GM12878 (cell line): ENCODE results near the gene RABL6. TPM values are rescaled to one million over a fixed set of nuclear protein-coding genes. Genes with fewer than 3 reads are reported as not detected.

Source experiments
- ATAC-seq: fragments of 200-7000 bp; cut with Tn5 transposase; 3 replicates; pipeline ENCODE4 v1.9.1; 2020; ENCODE audit warnings: mild to moderate bottlenecking, moderate library complexity
- BruUV-seq: library from RNA; stranded (reverse); fragments of 400-500 nt; replicated peaks from 2 replicates; lab custom pipeline; 2021; lab: Mats Ljungman, UMichigan
- CTCF ChIA-PET: fragments of 300-600 bp; sonication (Branson Sonifier 250); formaldehyde crosslinking; extraction: SDS; loops from one replicate; lab custom pipeline; 2021; ENCODE audit warnings: inconsistent platforms; lab: Yijun Ruan, JAX
- POLR2A ChIA-PET: fragments of 350-600 bp; formaldehyde crosslinking; extraction: SDS; loops from one replicate; lab custom pipeline; 2021; ENCODE audit warnings: inconsistent platforms; lab: Charles Lee
- RAD21 ChIA-PET: fragments of 300-600 bp; sonication (Branson Sonifier 250); formaldehyde crosslinking; loops from one replicate; lab custom pipeline; 2023; ENCODE audit warnings: antibody characterized with exemption; ENCODE audit not compliant: unreplicated experiment; lab: Charles Lee
- SMC1A ChIA-PET: fragments of 300-600 bp; sonication (Branson Sonifier 250); formaldehyde crosslinking; loops from one replicate; lab custom pipeline; 2023; ENCODE audit not compliant: unreplicated experiment, uncharacterized antibody; lab: Charles Lee
- DNase-seq: peaks from one replicate; pipeline ENCODE4 v3.0.0-alpha.2; 2011; ENCODE audit warnings: low read depth, low spot score
- FAIRE-seq: peaks from 3 replicates; lab custom pipeline; 2011; peaks lifted over from hg19 to GRCh38; lab: Jason Lieb, UNC
- H2AFZ ChIP-seq: 2 replicates; pipeline ENCODE4 v1.6.0; 2011; ENCODE audit warnings: low read depth, low read length, control low read depth; ENCODE audit not compliant: control insufficient read depth
- H3K27ac ChIP-seq: 2 replicates; pipeline ENCODE4 v1.5.1; 2011; ENCODE audit warnings: control low read depth; ENCODE audit not compliant: control insufficient read depth, insufficient read depth
- H3K27me3 ChIP-seq, 2 experiments: replicated peaks in 1 of 2; 2 replicates each; pipeline versions ENCODE4 v1.6.0 to v1.6.1; 2011; ENCODE audit warnings: low read length in 1 of 2; ENCODE audit not compliant: control insufficient read depth in 2 of 2, insufficient read depth in 2 of 2
- H3K36me3 ChIP-seq, 2 experiments: 2 replicates each; pipeline ENCODE4 v1.5.1; 2011; ENCODE audit warnings: low read length in 1 of 2; ENCODE audit not compliant: control insufficient read depth in 2 of 2, insufficient read depth in 2 of 2
- H3K4me1 ChIP-seq: 2 replicates; pipeline ENCODE4 v1.6.1; 2011; ENCODE audit warnings: mild to moderate bottlenecking, low read length, moderate library complexity, mixed read lengths; ENCODE audit not compliant: control insufficient read depth, insufficient read depth
- H3K4me2 ChIP-seq: 2 replicates; pipeline ENCODE4 v1.6.0; 2011; ENCODE audit warnings: control low read depth; ENCODE audit not compliant: control insufficient read depth, insufficient read depth
- H3K4me3 ChIP-seq: fragments of 200-600 bp; sonication (generic); 2 replicates; pipeline ENCODE4 v1.5.1; 2016
- H3K79me2 ChIP-seq: 2 replicates; pipeline ENCODE4 v1.6.0; 2011; ENCODE audit warnings: low read length; ENCODE audit not compliant: control insufficient read depth, insufficient read depth
- H3K9ac ChIP-seq: 2 replicates; pipeline ENCODE4 v1.8.0; 2011; ENCODE audit warnings: low read length, control low read depth, mixed read lengths; ENCODE audit not compliant: control insufficient read depth, insufficient read depth
- H3K9me3 ChIP-seq: replicated peaks from 3 replicates; pipeline ENCODE4 v1.5.1; 2011; ENCODE audit warnings: mild to moderate bottlenecking, low read length; ENCODE audit not compliant: control insufficient read depth, insufficient read depth
- H4K20me1 ChIP-seq: 2 replicates; pipeline ENCODE4 v1.6.0; 2011; ENCODE audit not compliant: control insufficient read depth, insufficient read depth
- ASH2L ChIP-seq: fragments of 300-600, 200-600 bp; sonication (generic); IDR thresholded peaks from 2 replicates; pipeline ENCODE4 v1.6.1; 2017; ENCODE audit warnings: low read depth, mild to moderate bottlenecking, borderline replicate concordance
- BMI1 ChIP-seq: fragments of 450-650 bp; IDR thresholded peaks from 2 replicates; pipeline ENCODE4 v1.6.1; 2016; ENCODE audit warnings: mild to moderate bottlenecking, moderate library complexity, borderline replicate concordance
- BRCA1 ChIP-seq: IDR thresholded peaks from 2 replicates; pipeline ENCODE4 v1.6.1; 2011; ENCODE audit warnings: low read depth, low read length, improper control_type of control experiment
- E4F1 ChIP-seq: fragments of 450-650 bp; IDR thresholded peaks from 2 replicates; pipeline ENCODE4 v1.6.1; 2018; ENCODE audit warnings: borderline replicate concordance, mild to moderate bottlenecking; ENCODE audit not compliant: partially characterized antibody
- ESRRA ChIP-seq: IDR thresholded peaks from 2 replicates; pipeline ENCODE4 v1.6.1; 2012; ENCODE audit warnings: mild to moderate bottlenecking, low read length, improper control_type of control experiment
- HDGF ChIP-seq: fragments of 450-650 bp; IDR thresholded peaks from 2 replicates; pipeline ENCODE4 v1.6.1; 2016; ENCODE audit warnings: antibody characterized with exemption
- IKZF1 ChIP-seq: fragments of 450-650 bp; conservative IDR thresholded peaks from 2 replicates; pipeline ENCODE4 v1.6.1; 2017; ENCODE audit warnings: antibody characterized with exemption, mild to moderate bottlenecking
- JUNB ChIP-seq: IDR thresholded peaks from 2 replicates; pipeline ENCODE4 v1.6.1; 2016; ENCODE audit warnings: antibody characterized with exemption, mild to moderate bottlenecking
- RB1 ChIP-seq: fragments of 450-650 bp; formaldehyde crosslinking; IDR thresholded peaks from 2 replicates; pipeline ENCODE4 v1.6.1; 2017; ENCODE audit warnings: mild to moderate bottlenecking, borderline replicate concordance
- RFX5 ChIP-seq: IDR thresholded peaks from 2 replicates; pipeline ENCODE4 v1.6.1; 2011; ENCODE audit warnings: low read depth, low read length, improper control_type of control experiment
- SMAD5 ChIP-seq: IDR thresholded peaks from 2 replicates; pipeline ENCODE4 v1.6.1; 2016; ENCODE audit warnings: antibody characterized with exemption, low read depth
- TAF1 ChIP-seq: IDR thresholded peaks from 2 replicates; pipeline ENCODE4 v1.6.1; 2011; ENCODE audit warnings: mild to moderate bottlenecking, low read depth, low read length, borderline replicate concordance
- TCF7 ChIP-seq: IDR thresholded peaks from 2 replicates; pipeline ENCODE4 v1.6.1; 2014; ENCODE audit warnings: antibody characterized with exemption, borderline replicate concordance
- YBX1 ChIP-seq: fragments of 450-650 bp; IDR thresholded peaks from 2 replicates; pipeline ENCODE4 v1.6.1; 2016; ENCODE audit warnings: antibody characterized with exemption
- WGBS: methylation state at CpG from one replicate; pipeline ENCODE4 v1.1.6; 2016; ENCODE audit warnings: low lambda C conversion rate; ENCODE audit not compliant: insufficient replicate concordance, insufficient coverage; ENCODE audit errors: missing lambda C conversion rate; 5-methylcytosine and 5-hydroxymethylcytosine counted together
- in situ Hi-C: fragments of 300-500 bp; cut with MboI; formaldehyde crosslinking; loops from 9 replicates; pipeline ENCODE4 v1.14.3; 2018; ENCODE audit warnings: mixed read lengths
- intact Hi-C: fragments of 100-400 bp; cut with micrococcal nuclease; formaldehyde crosslinking; loops from one replicate; pipeline ENCODE4 v1.14.2; 2022; ENCODE audit not compliant: unreplicated experiment
- polyA plus RNA-seq, 11 experiments: library from polyadenylated mRNA; depleted of rRNA in 4 of 11; unstranded in 6 of 11; stranded (reverse) in 5 of 11; fragments of >200 nt; fragmentation: Nextera tagmentation in 4 of 11; fragmentation: Illumina TruSeq in 1 of 11; extraction: Ambion mirVana in 4 of 11; extraction: Trizol in 1 of 11; gene quantifications; 1 replicate in 1 of 11; 2 replicates in 10 of 11; pipeline versions ENCODE4 v1.2.1 to v1.2.3, GENCODE V29; 2011 to 2016; ENCODE audit warnings: inconsistent platforms in 2 of 11, missing spikeins in 2 of 11, low read depth in 1 of 11
- total RNA-seq, 4 experiments: library from RNA; depleted of rRNA in 3 of 4; stranded (reverse); fragments of >200 nt in 3 of 4; fragmentation: Illumina TruSeq in 1 of 4; extraction: Trizol in 1 of 4; gene quantifications; 2 replicates each; pipeline versions ENCODE4 v1.2.1 to v1.2.3, GENCODE V29; 2013 to 2021
- TF ChIP-seq, protein P1 (sequence below): fragments of 450-650 bp; IDR thresholded peaks from 2 replicates; pipeline ENCODE4 v1.6.1; 2018; ENCODE audit warnings: mild to moderate bottlenecking, low read depth, moderate library complexity; ENCODE audit not compliant: partially characterized antibody

The RABL6 gene
- total and polyA plus RNA-seq, 10 of the 15 experiments (the other 5 are each of a cell fraction or from before 2014, with no cell fraction given), result 1.4 to 134 (median 42.7) TPM

GRCh38 chr9:136876476-136876875 lies 68.7 kb downstream of the RABL6 start:
- ChIA-PET POLR2A (no interaction called here), SMC1A (no interaction called here), CTCF (no interaction called here), RAD21 (no interaction called here)
- no peaks in the 10 kb centered on the region for H4K20me1 ChIP-seq
- no TSS peak for BruUV-seq
- no peak overlapping the region for H3K27ac ChIP-seq
- H3K79me2 ChIP-seq, result no peaks in the 10 kb centered on the region
- H3K4me2 ChIP-seq, result no peak overlapping the region
- WGBS, result 60% methylated on average over 5 of the region's 5 CpGs
- H2AFZ ChIP-seq, result no peak overlapping the region
- H3K4me3 ChIP-seq, result no peak overlapping the region
- in situ Hi-C loops (no loop called here), intact Hi-C loops (no loop called here)
- DNase-seq (no peak), ATAC-seq (no peak), FAIRE-seq (no peak)
- H3K36me3 ChIP-seq, result no peaks in the 10 kb centered on the region
- H3K4me1 ChIP-seq, result peaks cover 12% of the 10 kb centered on the region
- H3K9me3 ChIP-seq, result peaks cover 5% of the 10 kb centered on the region; the same call in 1 of the 3 replicates
- no peak overlapping the region for H3K9ac ChIP-seq
- TF ChIP-seq, protein P1, sequence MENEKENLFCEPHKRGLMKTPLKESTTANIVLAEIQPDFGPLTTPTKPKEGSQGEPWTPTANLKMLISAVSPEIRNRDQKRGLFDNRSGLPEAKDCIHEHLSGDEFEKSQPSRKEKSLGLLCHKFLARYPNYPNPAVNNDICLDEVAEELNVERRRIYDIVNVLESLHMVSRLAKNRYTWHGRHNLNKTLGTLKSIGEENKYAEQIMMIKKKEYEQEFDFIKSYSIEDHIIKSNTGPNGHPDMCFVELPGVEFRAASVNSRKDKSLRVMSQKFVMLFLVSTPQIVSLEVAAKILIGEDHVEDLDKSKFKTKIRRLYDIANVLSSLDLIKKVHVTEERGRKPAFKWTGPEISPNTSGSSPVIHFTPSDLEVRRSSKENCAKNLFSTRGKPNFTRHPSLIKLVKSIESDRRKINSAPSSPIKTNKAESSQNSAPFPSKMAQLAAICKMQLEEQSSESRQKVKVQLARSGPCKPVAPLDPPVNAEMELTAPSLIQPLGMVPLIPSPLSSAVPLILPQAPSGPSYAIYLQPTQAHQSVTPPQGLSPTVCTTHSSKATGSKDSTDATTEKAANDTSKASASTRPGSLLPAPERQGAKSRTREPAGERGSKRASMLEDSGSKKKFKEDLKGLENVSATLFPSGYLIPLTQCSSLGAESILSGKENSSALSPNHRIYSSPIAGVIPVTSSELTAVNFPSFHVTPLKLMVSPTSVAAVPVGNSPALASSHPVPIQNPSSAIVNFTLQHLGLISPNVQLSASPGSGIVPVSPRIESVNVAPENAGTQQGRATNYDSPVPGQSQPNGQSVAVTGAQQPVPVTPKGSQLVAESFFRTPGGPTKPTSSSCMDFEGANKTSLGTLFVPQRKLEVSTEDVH, result no peak
- TF ChIP-seq BRCA1, result no peak
- TF ChIP-seq ESRRA, result no peak
- no peak for TF ChIP-seq YBX1
- no peak for TF ChIP-seq JUNB
- TF ChIP-seq BMI1, result no peak
- TF ChIP-seq TCF7, result no peak
- TF ChIP-seq ASH2L, result no peak
- TF ChIP-seq RB1, result no peak
- TF ChIP-seq SMAD5, result no peak
- TF ChIP-seq HDGF, result no peak
- no peak for TF ChIP-seq E4F1
- TF ChIP-seq RFX5, result no peak
- TF ChIP-seq TAF1, result no peak
- TF ChIP-seq IKZF1, result no peak
- TF ChIP-seq, all 136 proteins: peak for 0
- H3K27me3 ChIP-seq, result no peaks in the 10 kb centered on the region
